Peyer's patch (tissue), 4 donors: ENCODE results near the gene LRPPRC. TPM values are rescaled to one million over a fixed set of nuclear protein-coding genes. Genes with fewer than 3 reads are reported as not detected.

ENCODE experiments used
- DNase-seq, 3 donors: peaks; one replicate each; pipeline ENCODE4 v3.0.0-alpha.2; 2017 to 2019
- H3K27ac ChIP-seq, 4 donors: fragments of 200-600 bp; sonication (generic); one replicate each; pipeline ENCODE4 v1.5.1; 2016 to 2019
- H3K27me3 ChIP-seq, 2 donors: fragments of 200-600 bp; sonication (generic); one replicate each; pipeline ENCODE4 v1.5.1; 2019
- H3K36me3 ChIP-seq, 3 donors: fragments of 200-600 bp; sonication (generic); one replicate each; pipeline ENCODE4 v1.5.1; 2016 to 2019
- H3K4me1 ChIP-seq, 4 donors: fragments of 200-600 bp; sonication (generic); one replicate each; pipeline ENCODE4 v1.5.1; 2016 to 2019
- H3K4me3 ChIP-seq, 4 donors: fragments of 200-600 bp; sonication (generic); 1 replicate in 3 of 4; 2 replicates in 1 of 4; pipeline ENCODE4 v1.5.1; 2016 to 2019; ENCODE audit warnings: mild to moderate bottlenecking in 1 of 4
- H3K9me3 ChIP-seq, 4 donors: fragments of 200-600 bp; sonication (generic); one replicate each; pipeline ENCODE4 v1.5.1; 2016 to 2019; ENCODE audit warnings: mild to moderate bottlenecking in 1 of 4
- POLR2A ChIP-seq, 2 donors: fragments of 450-650 bp; IDR thresholded peaks; one replicate each; pipeline ENCODE4 v1.5.1; 2017; ENCODE audit warnings: antibody characterized with exemption in 2 of 2, mild to moderate bottlenecking in 2 of 2, moderate library complexity in 2 of 2
- total RNA-seq, 4 donors: library from RNA; depleted of rRNA; stranded (reverse); fragments of >200 nt; gene quantifications; one replicate each; pipeline ENCODE4 v1.1.0, GENCODE V29; 2016
- TF ChIP-seq, protein P1 (sequence below), 6 experiments: fragments of 450-650 bp in 4 of 6; fragments of 200-600 bp in 2 of 6; sonication (generic) in 1 of 6; IDR thresholded peaks; one replicate each; pipeline ENCODE4 v1.5.1; 2017 to 2019; ENCODE audit warnings: antibody characterized with exemption in 6 of 6, mild to moderate bottlenecking in 3 of 6, moderate library complexity in 1 of 6

LRPPRC gene
- total RNA-seq, 4 donors from 2014 or later, result 45.7 to 70.1 (median 53.3) TPM

DNA sequence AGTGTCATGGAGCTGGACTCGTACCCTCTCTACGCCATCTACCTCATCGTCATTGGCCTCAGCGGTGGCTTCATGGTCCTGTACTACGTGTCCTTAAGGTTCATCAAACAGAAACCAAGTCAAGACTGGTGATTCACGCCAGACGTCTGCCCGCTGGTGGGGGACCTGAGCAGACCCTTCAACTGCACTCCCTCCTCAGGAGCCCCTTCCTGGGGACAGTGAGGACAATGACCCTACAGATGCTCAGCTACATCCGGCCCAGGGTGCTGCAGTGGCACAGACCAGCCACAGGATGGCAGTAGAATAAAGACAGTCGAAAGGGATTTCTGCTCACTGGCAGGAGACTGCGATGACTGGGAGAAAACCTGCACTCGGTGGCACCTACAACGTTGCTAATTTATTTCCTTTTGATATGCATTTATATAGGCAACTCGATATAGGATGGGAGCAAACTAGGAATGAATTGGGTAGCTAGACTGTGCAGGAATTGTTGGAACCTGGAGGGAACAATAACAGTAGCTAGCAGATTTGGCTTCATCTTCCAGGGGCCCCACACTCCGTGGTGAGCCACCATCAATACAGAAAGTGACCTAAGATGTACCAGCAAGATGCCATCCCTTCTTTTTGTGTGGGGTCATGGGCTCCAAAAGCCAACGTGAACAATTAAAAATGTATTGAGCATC is 117.9 kb downstream of the LRPPRC start:
- Histone ChIP-seq H3K27me3 (no peaks in the 10 kb centered on the region), H3K36me3 (peaks cover 0 to 4% (median 0%) of the 10 kb centered on the region in 3 donors), H3K4me3 (no peak overlapping the region), H3K27ac (no peak overlapping the region), H3K9me3 (no peaks in the 10 kb centered on the region), H3K4me1 (no peaks in the 10 kb centered on the region)
- peak; percentile 31 to 86 (median 80) for DNase-seq
- no peak for TF ChIP-seq POLR2A (IDR thresholded peaks at IDR 0.05)
- TF ChIP-seq, protein P1, sequence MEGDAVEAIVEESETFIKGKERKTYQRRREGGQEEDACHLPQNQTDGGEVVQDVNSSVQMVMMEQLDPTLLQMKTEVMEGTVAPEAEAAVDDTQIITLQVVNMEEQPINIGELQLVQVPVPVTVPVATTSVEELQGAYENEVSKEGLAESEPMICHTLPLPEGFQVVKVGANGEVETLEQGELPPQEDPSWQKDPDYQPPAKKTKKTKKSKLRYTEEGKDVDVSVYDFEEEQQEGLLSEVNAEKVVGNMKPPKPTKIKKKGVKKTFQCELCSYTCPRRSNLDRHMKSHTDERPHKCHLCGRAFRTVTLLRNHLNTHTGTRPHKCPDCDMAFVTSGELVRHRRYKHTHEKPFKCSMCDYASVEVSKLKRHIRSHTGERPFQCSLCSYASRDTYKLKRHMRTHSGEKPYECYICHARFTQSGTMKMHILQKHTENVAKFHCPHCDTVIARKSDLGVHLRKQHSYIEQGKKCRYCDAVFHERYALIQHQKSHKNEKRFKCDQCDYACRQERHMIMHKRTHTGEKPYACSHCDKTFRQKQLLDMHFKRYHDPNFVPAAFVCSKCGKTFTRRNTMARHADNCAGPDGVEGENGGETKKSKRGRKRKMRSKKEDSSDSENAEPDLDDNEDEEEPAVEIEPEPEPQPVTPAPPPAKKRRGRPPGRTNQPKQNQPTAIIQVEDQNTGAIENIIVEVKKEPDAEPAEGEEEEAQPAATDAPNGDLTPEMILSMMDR (IDR thresholded peaks at IDR 0.05), result peak; percentile 43 to 94 (median 88)

DNA sequence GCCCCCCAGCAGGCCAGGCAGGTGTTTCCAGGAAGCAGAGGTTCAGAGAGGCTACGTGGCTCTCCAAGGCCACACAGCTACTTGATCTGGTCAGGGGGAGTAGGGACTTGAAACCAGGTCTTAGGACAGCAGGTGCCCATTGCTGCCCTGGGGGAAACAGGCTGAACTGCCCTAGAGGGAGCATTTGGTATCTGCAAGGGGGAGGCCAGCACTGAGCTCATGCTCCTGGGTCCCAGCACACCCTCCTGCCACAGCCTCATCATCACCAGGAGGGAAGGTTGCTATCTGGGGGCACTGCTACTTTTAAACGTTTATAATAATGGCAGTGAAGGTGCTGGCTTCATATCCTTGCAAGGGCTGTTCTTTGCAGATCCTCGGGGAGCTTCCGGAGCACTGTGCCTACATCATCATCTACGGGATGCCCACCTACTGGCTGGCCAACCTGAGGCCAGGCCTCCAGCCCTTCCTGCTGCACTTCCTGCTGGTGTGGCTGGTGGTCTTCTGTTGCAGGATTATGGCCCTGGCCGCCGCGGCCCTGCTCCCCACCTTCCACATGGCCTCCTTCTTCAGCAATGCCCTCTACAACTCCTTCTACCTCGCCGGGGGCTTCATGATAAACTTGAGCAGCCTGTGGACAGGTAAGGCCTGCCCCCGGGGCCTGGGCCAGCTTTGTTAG is 120.9 kb downstream of the LRPPRC start:
- TF ChIP-seq, protein P1 (IDR thresholded peaks at IDR 0.05), result no peak
- TF ChIP-seq POLR2A (IDR thresholded peaks at IDR 0.05), result no peak
- no peaks in the 10 kb centered on the region for H3K27me3 ChIP-seq
- H3K27ac ChIP-seq, result no peak overlapping the region
- no peaks in the 10 kb centered on the region for H3K4me1 ChIP-seq
- peaks cover 0 to 4% (median 0%) of the 10 kb centered on the region in 3 donors for H3K36me3 ChIP-seq
- no peaks in the 10 kb centered on the region for H3K9me3 ChIP-seq
- DNase-seq, result no peak
- H3K4me3 ChIP-seq, result no peak overlapping the region

- DNase-seq, result no peak
- no peaks in the 10 kb centered on the region for H3K9me3 ChIP-seq
- no peak overlapping the region for H3K27ac ChIP-seq
- no peaks in the 10 kb centered on the region for H3K36me3 ChIP-seq
- no peak for TF ChIP-seq POLR2A (IDR thresholded peaks at IDR 0.05)
- TF ChIP-seq, protein P1 (IDR thresholded peaks at IDR 0.05), result no peak
- H3K4me1 ChIP-seq, result no peaks in the 10 kb centered on the region
- no peak overlapping the region for H3K4me3 ChIP-seq
- H3K27me3 ChIP-seq, result no peaks in the 10 kb centered on the region
Measured at GRCh38 chr2:43872151-43872550, 123.6 kb downstream of the LRPPRC start.

DNA sequence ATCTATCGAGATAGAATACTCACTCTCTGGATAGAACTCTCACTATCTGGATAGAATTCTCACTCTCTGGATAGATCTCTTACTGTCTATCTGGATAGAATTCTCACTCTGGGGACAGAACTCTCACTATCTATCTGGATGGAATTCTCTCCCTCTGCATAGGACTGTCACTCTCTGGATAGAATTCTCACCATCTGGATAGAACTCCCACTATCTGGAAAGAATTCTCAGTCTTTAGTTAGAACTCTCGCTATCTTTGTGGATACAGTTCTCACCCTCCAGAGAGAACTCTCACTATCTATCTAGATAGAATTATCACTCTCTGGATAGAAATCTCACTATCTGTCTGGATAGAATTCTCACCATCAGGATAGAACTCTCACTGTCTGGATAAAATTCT is 140.5 kb downstream of the LRPPRC start:
- no peaks in the 10 kb centered on the region for H3K9me3 ChIP-seq
- no peaks in the 10 kb centered on the region for H3K27me3 ChIP-seq
- H3K27ac ChIP-seq, result no peak overlapping the region
- no peak for TF ChIP-seq POLR2A (IDR thresholded peaks at IDR 0.05)
- TF ChIP-seq, protein P1 (IDR thresholded peaks at IDR 0.05), result no peak
- no peak for DNase-seq
- peaks cover 0 to 3% (median 0%) of the 10 kb centered on the region in 4 donors for H3K4me1 ChIP-seq
- H3K36me3 ChIP-seq, result no peaks in the 10 kb centered on the region
- H3K4me3 ChIP-seq, result no peak overlapping the region

DNA sequence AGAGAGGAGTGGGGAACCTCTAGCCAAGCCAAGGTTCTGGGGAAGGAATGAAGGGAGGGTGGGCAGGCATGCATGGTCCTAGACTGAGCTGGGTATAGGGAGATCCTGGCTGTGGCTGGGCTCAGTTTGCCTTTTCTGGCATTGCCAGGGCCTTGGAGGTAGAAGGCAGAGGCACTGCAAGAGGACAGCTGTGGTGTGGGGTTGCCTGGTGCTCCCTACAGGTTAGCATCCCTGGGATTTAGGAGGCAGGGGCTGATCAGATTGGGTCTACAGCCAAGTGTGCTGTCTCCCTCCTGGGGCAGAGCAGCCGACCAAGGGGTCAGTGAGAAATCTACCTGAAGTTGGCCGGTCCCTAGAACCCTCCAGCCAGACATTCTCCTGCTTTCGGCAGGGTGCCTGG is 141.1 kb downstream of the LRPPRC start:
- DNase-seq, result no peak
- H3K27me3 ChIP-seq, result no peaks in the 10 kb centered on the region
- H3K36me3 ChIP-seq, result no peaks in the 10 kb centered on the region
- H3K4me1 ChIP-seq, result peaks cover 0 to 3% (median 0%) of the 10 kb centered on the region in 4 donors
- H3K27ac ChIP-seq, result no peak overlapping the region
- H3K4me3 ChIP-seq, result no peak overlapping the region
- no peaks in the 10 kb centered on the region for H3K9me3 ChIP-seq
- TF ChIP-seq, protein P1 (IDR thresholded peaks at IDR 0.05), result no peak
- TF ChIP-seq POLR2A (IDR thresholded peaks at IDR 0.05), result no peak
